ENCODE data around the gene COL26A1. TPM values are rescaled to one million over a fixed set of nuclear protein-coding genes. Genes with fewer than 3 reads are reported as not detected.

Gene COL26A1
- total RNA-seq, 4 donors from 2014 or later, result not detected

DNA sequence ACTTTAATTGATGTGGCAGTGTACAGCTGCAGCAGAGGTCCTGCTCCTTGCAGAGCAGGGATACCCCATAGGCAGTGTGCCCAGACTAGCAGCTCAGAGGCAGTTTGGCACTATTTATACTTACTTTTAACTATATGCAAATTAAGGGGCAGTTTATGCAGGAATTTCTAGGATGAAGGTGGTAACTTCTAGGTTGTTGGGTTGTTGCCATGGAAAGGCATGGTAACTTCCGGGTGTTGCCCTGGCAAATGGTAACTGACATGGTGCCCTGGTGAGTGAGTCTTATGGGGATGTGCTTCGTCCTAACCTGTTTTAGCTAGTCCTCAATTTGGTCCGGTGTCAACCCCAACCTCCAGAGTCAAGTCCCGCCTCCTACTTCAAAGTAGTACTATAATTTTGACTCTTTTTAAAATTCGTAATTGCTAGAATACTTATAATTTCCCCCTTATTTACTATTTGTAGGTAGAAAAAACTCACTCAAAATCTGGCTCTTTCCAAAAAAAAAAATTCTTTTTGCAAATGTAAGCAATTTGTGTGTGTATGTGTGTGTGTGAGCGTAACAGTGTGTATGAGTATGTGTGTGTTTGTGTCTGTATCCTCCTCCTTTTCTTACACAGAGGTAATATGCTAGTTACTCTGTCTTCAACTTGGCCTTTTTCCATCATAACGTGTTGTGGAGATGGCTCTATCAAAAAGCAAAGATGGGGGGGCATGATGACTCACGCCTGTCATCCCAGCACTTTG, 5.9 kb downstream of the COL26A1 start:
- no peaks in the 10 kb centered on the region for H3K9me3 ChIP-seq
- in situ Hi-C loops (cut with MboI; ENCODE audit: low sequenced_read_pairs in 4 of 4), result loop anchor here in 1 of 4 donors (25.0 kb wide), 1 partner anchor 169 kb away; no protein-coding TSS in a partner anchor
- H3K27ac ChIP-seq, result no peak overlapping the region
- DNase-seq, result no peak
- peaks cover 4 to 7% of the 10 kb centered on the region in 2 donors for H3K4me1 ChIP-seq
- H3K27me3 ChIP-seq, result peaks cover 6 to 33% (median 16%) of the 10 kb centered on the region in 3 donors
- TF ChIP-seq, protein P1, sequence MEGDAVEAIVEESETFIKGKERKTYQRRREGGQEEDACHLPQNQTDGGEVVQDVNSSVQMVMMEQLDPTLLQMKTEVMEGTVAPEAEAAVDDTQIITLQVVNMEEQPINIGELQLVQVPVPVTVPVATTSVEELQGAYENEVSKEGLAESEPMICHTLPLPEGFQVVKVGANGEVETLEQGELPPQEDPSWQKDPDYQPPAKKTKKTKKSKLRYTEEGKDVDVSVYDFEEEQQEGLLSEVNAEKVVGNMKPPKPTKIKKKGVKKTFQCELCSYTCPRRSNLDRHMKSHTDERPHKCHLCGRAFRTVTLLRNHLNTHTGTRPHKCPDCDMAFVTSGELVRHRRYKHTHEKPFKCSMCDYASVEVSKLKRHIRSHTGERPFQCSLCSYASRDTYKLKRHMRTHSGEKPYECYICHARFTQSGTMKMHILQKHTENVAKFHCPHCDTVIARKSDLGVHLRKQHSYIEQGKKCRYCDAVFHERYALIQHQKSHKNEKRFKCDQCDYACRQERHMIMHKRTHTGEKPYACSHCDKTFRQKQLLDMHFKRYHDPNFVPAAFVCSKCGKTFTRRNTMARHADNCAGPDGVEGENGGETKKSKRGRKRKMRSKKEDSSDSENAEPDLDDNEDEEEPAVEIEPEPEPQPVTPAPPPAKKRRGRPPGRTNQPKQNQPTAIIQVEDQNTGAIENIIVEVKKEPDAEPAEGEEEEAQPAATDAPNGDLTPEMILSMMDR (IDR thresholded peaks at IDR 0.05 in 4 of 5, conservative IDR thresholded peaks at IDR 0.05 in 1 of 5), result no peak
- no peak for TF ChIP-seq POLR2A (IDR thresholded peaks at IDR 0.05)
- H3K36me3 ChIP-seq, result no peaks in the 10 kb centered on the region
- H3K4me3 ChIP-seq, result no peak overlapping the region
- intact Hi-C loops (cut with DNase I; ENCODE audit: low total_unique reads), result loop anchor here (10.0 kb wide), 1 partner anchor 906 kb away; no protein-coding TSS in a partner anchor
- no peak for ATAC-seq

DNA sequence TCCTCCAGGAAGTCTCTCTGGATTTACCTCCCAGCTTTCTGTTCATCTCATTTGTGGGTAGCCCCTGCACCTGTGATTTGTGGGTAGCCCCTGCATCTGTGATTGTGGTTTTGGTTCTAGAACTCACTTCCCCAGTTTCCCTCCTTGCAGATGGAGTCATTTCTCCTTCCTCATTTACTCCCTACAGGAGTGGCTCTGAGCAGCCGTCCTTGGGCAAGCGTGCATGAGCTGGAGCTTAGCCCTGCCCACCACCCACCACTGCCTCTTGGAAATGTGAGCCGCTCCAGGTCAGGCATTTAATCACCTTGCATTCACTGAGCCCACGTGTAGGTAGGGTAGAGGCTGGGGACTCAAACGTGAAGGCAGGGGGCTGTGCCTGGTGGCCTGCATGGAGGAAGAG, 8.2 kb downstream of the COL26A1 start:
- intact Hi-C loops (cut with DNase I; ENCODE audit: low total_unique reads) (no loop called here), in situ Hi-C loops (cut with MboI; ENCODE audit: low sequenced_read_pairs in 4 of 4) (loop anchor here in 1 of 4 donors (25.0 kb wide), 1 partner anchor 166 kb away; no protein-coding TSS in a partner anchor)

DNA sequence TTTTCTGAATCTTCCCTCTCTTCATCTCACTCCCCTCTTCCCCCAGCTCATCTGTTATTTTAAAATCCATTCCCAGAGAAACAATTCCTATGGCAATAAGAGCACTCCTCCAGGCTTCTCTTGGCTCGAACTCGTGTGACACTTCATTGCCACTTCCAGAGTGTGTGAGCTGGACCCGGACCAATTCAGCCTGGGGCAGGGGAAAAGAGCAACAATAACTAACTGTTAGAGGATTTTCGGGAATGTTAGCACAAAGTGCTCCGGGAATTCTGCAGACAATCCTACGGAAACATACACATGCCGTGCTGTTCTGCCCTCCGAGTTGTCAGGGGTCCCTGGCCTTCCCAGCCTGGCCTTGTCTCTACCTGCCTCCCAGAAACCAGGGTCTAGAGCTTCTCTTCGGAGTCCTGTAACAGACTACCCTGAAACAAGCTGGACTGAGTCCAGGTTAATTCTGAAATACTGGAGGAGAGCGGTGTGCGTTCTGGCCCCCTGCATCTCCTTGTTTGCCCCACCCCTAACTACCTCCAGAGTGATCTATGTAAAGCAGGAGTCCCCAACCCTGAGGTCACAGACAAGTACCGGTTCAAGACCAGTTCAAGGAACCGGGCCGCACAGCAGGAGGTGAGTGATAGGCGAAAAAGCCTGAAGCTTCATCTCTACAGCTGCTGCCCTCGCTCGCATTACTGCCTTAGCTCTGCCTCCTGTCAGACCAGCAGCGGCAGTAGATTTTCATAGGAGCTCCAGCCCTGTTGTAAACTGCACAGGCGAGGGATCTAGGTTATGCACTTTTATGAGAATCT, 11.3 kb downstream of the COL26A1 start:
- DNase-seq, result no peak
- TF ChIP-seq POLR2A (IDR thresholded peaks at IDR 0.05), result no peak
- no peak for ATAC-seq
- no peaks in the 10 kb centered on the region for H3K9me3 ChIP-seq
- no peak overlapping the region for H3K4me3 ChIP-seq
- in situ Hi-C loops (cut with MboI; ENCODE audit: low sequenced_read_pairs in 4 of 4) (loop anchor here in 1 of 4 donors (25.0 kb wide), 1 partner anchor 163 kb away; no protein-coding TSS in a partner anchor), intact Hi-C loops (cut with DNase I; ENCODE audit: low total_unique reads) (no loop called here)
- H3K36me3 ChIP-seq, result no peaks in the 10 kb centered on the region
- H3K4me1 ChIP-seq, result no peaks in the 10 kb centered on the region
- peaks cover 0 to 21% (median 0%) of the 10 kb centered on the region in 3 donors for H3K27me3 ChIP-seq
- H3K27ac ChIP-seq, result no peak overlapping the region

More for the DNA sequence above, 8.2 kb downstream of the COL26A1 start:
- no peak for TF ChIP-seq POLR2A (IDR thresholded peaks at IDR 0.05)
- TF ChIP-seq, protein P1 (IDR thresholded peaks at IDR 0.05 in 4 of 5, conservative IDR thresholded peaks at IDR 0.05 in 1 of 5), result no peak
- Histone ChIP-seq H3K4me3 (no peak overlapping the region), H3K4me1 (no peaks in the 10 kb centered on the region), H3K9me3 (no peaks in the 10 kb centered on the region), H3K27ac (no peak overlapping the region), H3K36me3 (no peaks in the 10 kb centered on the region), H3K27me3 (peaks cover 0 to 24% (median 2%) of the 10 kb centered on the region in 3 donors)
- no peak for ATAC-seq
- DNase-seq, result no peak

DNA sequence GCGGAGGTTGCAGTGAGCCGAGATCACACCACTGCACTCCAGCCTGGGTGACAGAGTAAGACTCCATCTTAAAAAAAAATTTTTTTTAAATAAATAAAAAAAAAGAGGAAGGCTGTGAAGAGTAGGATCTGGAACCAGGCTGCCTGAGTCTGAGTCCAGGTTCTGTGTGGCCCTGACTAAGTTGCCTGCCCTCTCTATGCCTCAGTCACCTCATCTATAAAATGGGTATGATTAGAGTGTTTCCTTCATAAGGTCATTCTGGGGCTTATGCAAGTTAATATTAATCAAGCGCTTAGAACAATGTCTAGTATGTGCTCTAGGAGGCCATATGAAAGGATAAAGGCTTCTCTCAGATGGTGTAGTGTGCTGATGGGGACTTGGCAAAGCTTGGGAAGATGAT, 12.3 kb downstream of the COL26A1 start:
- Histone ChIP-seq H3K36me3 (no peaks in the 10 kb centered on the region), H3K4me3 (no peak overlapping the region), H3K27me3 (peaks cover 0 to 21% (median 0%) of the 10 kb centered on the region in 3 donors), H3K27ac (no peak overlapping the region), H3K9me3 (no peaks in the 10 kb centered on the region), H3K4me1 (no peaks in the 10 kb centered on the region)
- ATAC-seq (no peak), DNase-seq (no peak)
- in situ Hi-C loops (cut with MboI; ENCODE audit: low sequenced_read_pairs in 4 of 4) (loop anchor here in 1 of 4 donors (25.0 kb wide), 1 partner anchor 162 kb away; no protein-coding TSS in a partner anchor), intact Hi-C loops (cut with DNase I; ENCODE audit: low total_unique reads) (no loop called here)
- TF ChIP-seq, protein P1 (IDR thresholded peaks at IDR 0.05 in 4 of 5, conservative IDR thresholded peaks at IDR 0.05 in 1 of 5), result no peak
- TF ChIP-seq POLR2A (IDR thresholded peaks at IDR 0.05), result no peak

DNA sequence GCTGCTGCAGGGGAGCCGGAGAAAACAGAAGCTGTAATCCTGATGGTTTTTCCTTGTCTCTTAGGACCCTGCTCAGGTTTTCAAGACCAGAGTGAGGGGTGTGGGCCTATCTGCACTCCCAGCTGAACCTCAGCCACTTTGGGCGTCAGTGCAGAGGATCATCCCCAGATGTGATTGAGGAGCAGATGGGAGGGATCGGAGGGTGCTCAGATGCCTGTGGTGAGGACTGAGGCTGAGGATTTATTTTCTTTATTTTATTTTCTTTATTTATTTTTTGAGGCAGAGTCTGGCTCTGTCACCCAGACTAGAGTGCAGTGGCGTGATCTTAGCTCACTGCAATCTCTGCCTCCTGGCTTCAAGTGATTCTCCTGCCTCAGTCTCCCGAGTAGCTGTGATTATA, 13.9 kb downstream of the COL26A1 start:
- no peak overlapping the region for H3K4me3 ChIP-seq
- H3K4me1 ChIP-seq, result no peaks in the 10 kb centered on the region
- no peak for DNase-seq
- peaks cover 0 to 17% (median 0%) of the 10 kb centered on the region in 3 donors for H3K27me3 ChIP-seq
- no peak for ATAC-seq
- H3K36me3 ChIP-seq, result no peaks in the 10 kb centered on the region
- no peak overlapping the region for H3K27ac ChIP-seq
- H3K9me3 ChIP-seq, result no peaks in the 10 kb centered on the region
- intact Hi-C loops (cut with DNase I; ENCODE audit: low total_unique reads) (no loop called here), in situ Hi-C loops (cut with MboI; ENCODE audit: low sequenced_read_pairs in 4 of 4) (no loop called here)
- no peak for TF ChIP-seq POLR2A (IDR thresholded peaks at IDR 0.05)
- TF ChIP-seq, protein P1 (IDR thresholded peaks at IDR 0.05 in 4 of 5, conservative IDR thresholded peaks at IDR 0.05 in 1 of 5), result no peak

All from gastrocnemius medialis (tissue), 4 donors.